ENCODE results near the gene DLK1.

GRCh38 chr14:100722367-100722766 is 4.3 kb upstream of the DLK1 start:
- TF ChIP-seq POLR2A (IDR thresholded peaks at IDR 0.05) (no peak), CTCF (IDR thresholded peaks at IDR 0.05 in 4 of 5, conservative IDR thresholded peaks at IDR 0.05 in 1 of 5) (no peak)
